DMS79 treated with DMSO at 0.1 percent for 48 hours (cell line): ENCODE measurements around the gene MTFR1L.

Source experiments
- DNase-seq: peaks from one replicate; lab custom pipeline; 2025; lab: John Stamatoyannopoulos, UW

The MTFR1L gene

DNA sequence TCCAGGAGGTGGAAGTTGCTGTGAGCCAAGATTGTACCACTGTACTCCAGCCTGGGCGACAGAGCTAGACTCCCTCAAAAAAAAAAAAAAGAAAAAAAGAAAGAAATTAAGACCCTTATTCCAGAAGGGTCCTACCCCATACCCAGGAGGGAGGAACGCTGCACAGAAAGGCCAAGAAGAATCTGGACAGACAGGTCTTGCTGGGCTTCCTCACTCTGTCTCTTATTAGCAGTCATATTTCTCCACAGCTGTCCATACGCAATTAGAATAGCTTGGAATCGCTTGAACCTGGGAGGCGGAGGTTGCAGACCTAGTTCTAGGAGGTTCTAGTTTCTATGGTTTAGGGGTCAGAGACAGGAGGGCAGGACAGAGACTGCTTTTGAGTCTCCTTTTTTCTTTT is 58.9 kb downstream of the MTFR1L start:
- no peak for DNase-seq

DNA sequence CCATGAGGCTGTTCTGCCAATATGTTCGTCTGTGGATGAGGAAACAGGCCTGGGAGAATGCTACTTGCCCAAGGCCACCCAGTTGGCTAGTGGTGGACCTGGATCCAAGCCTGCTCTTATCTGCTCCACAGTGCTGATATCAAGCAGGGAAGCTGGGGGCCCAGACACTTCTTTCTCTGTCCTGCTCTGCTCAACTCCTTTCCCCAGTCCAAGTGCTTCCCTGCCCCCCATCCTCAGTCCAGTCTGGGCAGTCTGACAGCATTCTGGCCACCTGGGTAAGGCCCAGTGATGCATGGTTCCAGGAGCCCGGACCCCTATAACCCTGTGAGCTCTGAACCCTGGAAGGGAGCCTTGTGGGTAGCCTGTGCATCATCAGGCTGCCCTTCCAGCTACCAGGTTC is 59.9 kb downstream of the MTFR1L start:
- no peak for DNase-seq

DNA sequence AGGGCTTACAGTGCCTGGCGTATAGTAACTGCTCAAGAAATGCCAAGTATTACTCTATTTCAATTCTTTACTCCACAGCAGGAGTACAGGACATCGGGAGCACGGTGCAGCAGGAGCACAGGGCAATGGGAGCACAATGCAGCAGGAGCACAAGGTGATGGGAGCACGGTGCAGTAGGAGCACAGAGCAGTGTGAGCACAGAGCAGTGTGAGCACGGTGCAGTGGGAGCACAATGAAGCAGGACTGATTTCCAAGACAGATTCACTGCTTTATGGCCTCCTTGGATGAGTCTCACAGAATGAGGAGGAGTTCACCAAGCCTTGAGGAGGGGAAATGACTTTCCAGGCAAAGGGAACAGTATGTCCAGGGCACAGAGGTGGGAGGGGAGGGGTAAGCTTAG is 60.8 kb downstream of the MTFR1L start:
- no peak for DNase-seq

DNA sequence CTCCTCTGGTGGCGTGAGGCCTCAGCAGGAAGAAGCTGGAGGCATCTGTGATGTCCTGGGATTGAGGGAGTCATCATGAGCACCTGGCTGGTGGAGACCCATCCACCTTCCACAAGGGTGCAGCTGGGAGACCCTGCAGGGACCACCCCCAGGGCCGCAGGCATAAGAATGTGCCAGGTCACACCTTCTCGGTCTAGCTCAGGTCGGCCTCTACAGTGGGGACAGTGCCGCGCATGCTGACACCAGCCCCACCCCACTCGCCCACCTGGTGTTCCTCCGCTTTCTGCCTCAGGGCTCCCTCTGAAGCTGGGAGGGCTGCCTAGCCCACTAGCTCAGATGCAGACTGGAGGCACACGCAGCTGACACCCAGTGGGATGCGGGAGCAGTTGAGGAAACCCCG is 61.5 kb downstream of the MTFR1L start:
- no peak for DNase-seq
